Colonic mucosa (tissue), 4 donors: ENCODE results near the gene PIAS1. TPM values are rescaled to one million over a fixed set of nuclear protein-coding genes. Genes with fewer than 3 reads are reported as not detected.
"Not testable (repeated sequence)": the region's sequence is repeated elsewhere in the genome, so short reads cannot be mapped to it uniquely, and the experiment has no call there.

Source experiments
- DNase-seq: peaks from one replicate; pipeline ENCODE4 v3.0.0-alpha.2; 2020
- H3K27ac ChIP-seq: fragments of 200-600 bp; one replicate; pipeline ENCODE4 v1.8.0; 2021
- H3K27me3 ChIP-seq: fragments of 200-600 bp; one replicate; pipeline ENCODE4 v1.8.0; 2021
- H3K36me3 ChIP-seq: fragments of 200-600 bp; one replicate; pipeline ENCODE4 v1.8.0; 2021
- H3K4me1 ChIP-seq: fragments of 200-600 bp; one replicate; pipeline ENCODE4 v1.8.0; 2021; ENCODE audit warnings: mild to moderate bottlenecking
- H3K4me3 ChIP-seq: fragments of 200-600 bp; one replicate; pipeline ENCODE4 v1.8.0; 2021
- H3K9ac ChIP-seq, 2 donors: one replicate each; pipeline ENCODE4 v1.7.0; 2013; ENCODE audit warnings: control low read depth in 2 of 2, low read depth in 2 of 2, low read length in 2 of 2
- H3K9me3 ChIP-seq: fragments of 200-600 bp; one replicate; pipeline ENCODE4 v1.8.0; 2021
- CTCF ChIP-seq: fragments of 200-600 bp; IDR thresholded peaks from one replicate; pipeline ENCODE4 v1.8.0; 2022; ENCODE audit warnings: antibody characterized with exemption, mild to moderate bottlenecking
- intact Hi-C: fragments of 100-400 bp; cut with DNase I; formaldehyde crosslinking; loops from one replicate; pipeline ENCODE4 v1.14.1; 2022
- total RNA-seq, 2 donors: library from RNA; stranded (reverse); fragmentation: NEBNext Ultra II Directional in 1 of 2; extraction: Animal tissue kit (Norgen Biotek cat#: 25700) in 1 of 2; gene quantifications; one replicate each; pipeline ENCODE4 v1.2.1, GENCODE V29; 2021
- donor health status: healthy.
- donor health status: DM: no; HTN: no; CAD: no.
- donor health status: DM: no; HTN: no; CAD: no.

Gene PIAS1
- total RNA-seq, 2 donors from 2014 or later = 26.6 to 33.0 TPM

GRCh38 chr15:68054628-68055223, 611 bp downstream of the PIAS1 start:
- no peaks in the 10 kb centered on the region for H3K36me3 ChIP-seq
- no peaks in the 10 kb centered on the region for H3K9me3 ChIP-seq
- no peaks in the 10 kb centered on the region for H3K27me3 ChIP-seq
- DNase-seq = peak; percentile 56
- peaks cover 4% of the 10 kb centered on the region for H3K4me1 ChIP-seq
- H3K4me3 ChIP-seq = peak overlapping the region; percentile 69
- TF ChIP-seq CTCF = no peak
- peak overlapping the region; percentile 85 to 94 for H3K9ac ChIP-seq
- intact Hi-C loops = loop anchor here (10.0 kb wide), 1 partner anchor 100 kb away; no protein-coding TSS in a partner anchor
- peak overlapping the region; percentile 87 for H3K27ac ChIP-seq

GRCh38 chr15:68055224-68055705, 1.1 kb downstream of the PIAS1 start:
- Histone ChIP-seq H3K4me3 (peak overlapping the region; percentile 69), H3K36me3 (no peaks in the 10 kb centered on the region), H3K27ac (peak overlapping the region; percentile 87), H3K27me3 (no peaks in the 10 kb centered on the region), H3K9ac (peak overlapping the region; percentile 85 to 94), H3K4me1 (peaks cover 4% of the 10 kb centered on the region), H3K9me3 (no peaks in the 10 kb centered on the region)
- DNase-seq = peak; percentile 54
- no peak for TF ChIP-seq CTCF
- intact Hi-C loops = loop anchor here (10.0 kb wide), 1 partner anchor 100 kb away; no protein-coding TSS in a partner anchor

- Histone ChIP-seq H3K36me3 (no peaks in the 10 kb centered on the region), H3K4me1 (peaks cover 4% of the 10 kb centered on the region), H3K9ac (no peak overlapping the region), H3K9me3 (no peaks in the 10 kb centered on the region), H3K27me3 (no peaks in the 10 kb centered on the region), H3K4me3 (no peak overlapping the region), H3K27ac (no peak overlapping the region)
- TF ChIP-seq CTCF = no peak
- no peak for DNase-seq
- intact Hi-C loops = loop anchor here (10.0 kb wide), 1 partner anchor 99 kb away; no protein-coding TSS in a partner anchor
Observed at GRCh38 chr15:68056097-68056865, 2.2 kb downstream of the PIAS1 start.

GRCh38 chr15:68057034-68057433, 2.9 kb downstream of the PIAS1 start:
- H3K27ac ChIP-seq = no peak overlapping the region
- H3K36me3 ChIP-seq = no peaks in the 10 kb centered on the region
- no peaks in the 10 kb centered on the region for H3K27me3 ChIP-seq
- H3K9ac ChIP-seq = no peak overlapping the region
- H3K9me3 ChIP-seq = no peaks in the 10 kb centered on the region
- intact Hi-C loops = loop anchor here (10.0 kb wide), 1 partner anchor 98 kb away; no protein-coding TSS in a partner anchor
- H3K4me1 ChIP-seq = peaks cover 4% of the 10 kb centered on the region
- no peak overlapping the region for H3K4me3 ChIP-seq
- DNase-seq = no peak
- TF ChIP-seq CTCF = no peak

- no peak for DNase-seq
- TF ChIP-seq CTCF = no peak
- H3K27ac ChIP-seq = no peak overlapping the region
- no peaks in the 10 kb centered on the region for H3K36me3 ChIP-seq
- no peaks in the 10 kb centered on the region for H3K27me3 ChIP-seq
- intact Hi-C loops = loop anchor here (10.0 kb wide), 1 partner anchor 97 kb away; no protein-coding TSS in a partner anchor
- H3K9ac ChIP-seq = no peak overlapping the region
- peaks cover 4% of the 10 kb centered on the region for H3K4me1 ChIP-seq
- no peaks in the 10 kb centered on the region for H3K9me3 ChIP-seq
- H3K4me3 ChIP-seq = no peak overlapping the region
Observed at GRCh38 chr15:68057758-68058157, 3.6 kb downstream of the PIAS1 start.

- H3K4me3 ChIP-seq, H3K4me1 ChIP-seq: not testable (repeated sequence)
Observed at GRCh38 chr15:68058970-68059369, 4.9 kb downstream of the PIAS1 start.

More at GRCh38 chr15:68058970-68059369, 4.9 kb downstream of the PIAS1 start:
- not testable (repeated sequence) for H3K9ac ChIP-seq, DNase-seq, H3K27me3 ChIP-seq, H3K27ac ChIP-seq, H3K9me3 ChIP-seq, H3K36me3 ChIP-seq
- intact Hi-C loops = loop anchor here (10.0 kb wide), 1 partner anchor 96 kb away; no protein-coding TSS in a partner anchor
